GM21360 (cell line): Measurements from ENCODE around the gene LRP1-AS.

ENCODE experiments used
- ATAC-seq: cut with Tn5 transposase; IDR thresholded peaks from one replicate; pipeline ENCODE4 v1.9.1; 2021; ENCODE audit warnings: mild to moderate bottlenecking, moderate library complexity; ENCODE audit not compliant: unreplicated experiment

LRP1-AS gene

GRCh38 chr12:57101892-57102695 lies 45.3 kb downstream of the LRP1-AS start:
- no peak for ATAC-seq

GRCh38 chr12:57099766-57100165 lies 47.7 kb downstream of the LRP1-AS start:
- ATAC-seq: no peak

DNA sequence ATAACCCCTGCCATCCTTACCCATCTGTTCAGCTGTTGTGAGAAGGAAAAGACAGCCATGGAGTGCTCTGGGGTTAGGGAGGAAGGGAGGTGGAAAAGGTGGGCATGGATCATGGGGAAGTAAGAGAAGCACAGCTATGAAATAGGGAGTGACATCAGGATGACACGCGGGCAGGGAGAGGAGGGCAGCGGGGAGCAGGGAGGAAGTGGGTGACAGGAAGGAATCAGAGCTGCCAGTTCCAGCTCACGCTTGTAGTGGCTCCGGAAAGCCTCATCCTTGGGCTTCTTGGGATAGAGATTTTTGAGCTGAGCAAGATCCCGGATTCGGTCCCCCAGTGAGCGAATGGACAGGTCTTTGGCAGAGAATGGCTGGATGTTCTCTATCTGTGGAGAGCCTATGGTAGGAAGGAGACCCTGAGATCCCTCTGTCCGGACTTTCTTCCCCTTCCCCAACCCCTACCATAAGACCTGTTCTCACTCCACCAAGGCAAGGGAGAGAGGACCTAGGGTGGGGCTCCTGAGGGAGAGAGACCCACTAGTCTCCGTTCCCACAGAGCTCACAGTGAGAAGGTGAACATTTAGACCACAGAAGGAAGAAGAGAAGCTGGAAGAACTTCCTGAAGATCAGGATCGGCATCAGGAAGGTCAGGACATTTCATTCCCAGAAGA lies 48.2 kb downstream of the LRP1-AS start:
- no peak for ATAC-seq

DNA sequence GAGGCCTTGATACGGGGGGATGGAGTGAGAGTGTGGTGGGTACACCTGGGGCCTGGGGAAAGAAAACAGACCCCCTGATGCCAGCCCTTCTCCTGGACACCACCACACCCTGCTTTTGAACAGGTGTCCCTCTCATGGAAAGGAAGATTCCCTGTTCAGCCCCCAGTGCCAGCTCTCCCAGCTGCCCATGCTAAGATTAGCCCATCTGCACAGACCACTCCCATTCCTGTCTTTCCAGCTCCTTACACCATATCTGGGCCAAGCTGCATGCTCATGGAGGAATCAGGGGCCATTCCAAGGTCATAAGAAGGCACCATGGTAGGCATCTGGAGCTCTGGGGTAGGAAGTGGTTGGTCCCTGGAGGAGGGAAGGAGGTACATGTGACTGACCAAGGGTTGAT lies 48.9 kb downstream of the LRP1-AS start:
- ATAC-seq: no peak

DNA sequence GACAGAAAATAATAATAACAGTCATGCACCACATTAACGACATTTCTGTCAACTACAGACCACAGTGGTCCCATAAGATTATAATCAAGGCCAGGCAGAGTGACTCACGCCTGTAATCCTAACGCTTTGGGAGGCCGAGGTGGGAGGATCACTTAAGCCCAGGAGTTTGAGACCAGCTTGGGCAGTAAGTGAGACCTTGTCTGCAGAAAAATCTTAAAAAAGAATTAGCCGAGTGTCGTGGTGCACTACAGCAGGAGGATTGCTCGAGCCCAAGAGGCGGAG lies 49.9 kb downstream of the LRP1-AS start:
- no peak for ATAC-seq

GRCh38 chr12:57096748-57097553 lies 50.5 kb downstream of the LRP1-AS start:
- ATAC-seq: no peak

DNA sequence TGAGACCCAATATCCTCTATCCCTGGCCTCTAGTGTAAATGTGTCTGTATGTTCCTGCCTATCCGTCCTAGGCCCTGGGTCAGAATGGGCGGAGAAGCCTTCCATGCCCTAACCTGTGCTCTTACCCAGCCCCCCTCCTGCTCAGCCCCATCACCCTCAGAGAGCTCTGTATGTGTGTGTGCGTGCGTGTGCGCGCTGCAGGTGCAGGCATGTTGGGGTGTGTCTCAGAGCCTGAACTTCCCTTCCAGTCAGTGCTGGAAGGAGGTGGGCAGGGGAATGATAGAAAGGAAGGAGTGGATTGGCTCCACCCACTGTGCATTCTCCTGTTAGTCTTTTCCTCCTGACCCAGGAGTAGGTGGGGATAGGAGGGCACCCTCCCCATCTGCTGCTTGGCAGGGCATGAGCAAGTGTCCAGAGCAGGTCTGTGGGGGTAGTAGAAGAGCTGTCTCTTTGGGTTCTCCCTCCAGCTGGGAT lies 51.3 kb downstream of the LRP1-AS start:
- no peak for ATAC-seq

- no peak for ATAC-seq
Observed at GRCh38 chr12:57095440-57095839, 52.0 kb downstream of the LRP1-AS start.
